Embryonic facial prominence (tissue), 1 donor: ENCODE results near the gene MILR1.

Source experiments
- DNase-seq: peaks from one replicate; pipeline ENCODE4 v3.0.0-alpha.2; 2016; ENCODE audit errors: extremely low spot score

Gene MILR1

GRCh38 chr17:64502809-64503208, 53.9 kb downstream of the MILR1 start:
- no peak for DNase-seq

DNA sequence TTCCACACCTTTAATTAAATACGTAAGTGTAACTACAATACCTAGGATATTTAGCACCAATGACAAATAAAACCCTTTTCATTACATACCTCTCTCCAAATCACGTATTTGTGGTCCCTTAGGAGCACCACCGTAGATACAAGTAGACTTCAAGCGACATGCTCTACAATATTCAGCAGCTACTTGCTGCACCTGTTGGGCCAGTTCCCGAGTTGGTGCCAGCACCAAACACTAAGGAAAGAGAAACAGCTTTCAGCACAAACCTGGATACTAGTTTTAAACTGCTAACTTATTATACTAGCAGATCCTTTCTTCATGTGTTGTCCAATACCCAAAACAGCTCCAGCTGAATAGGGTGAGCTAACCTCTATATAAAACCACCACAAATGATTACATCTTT, 54.4 kb downstream of the MILR1 start:
- DNase-seq, result no peak

- DNase-seq, result no peak
Observed at GRCh38 chr17:64503821-64504768, 55.2 kb downstream of the MILR1 start.

- no peak for DNase-seq
Observed at GRCh38 chr17:64504769-64505339, 55.9 kb downstream of the MILR1 start.

DNA sequence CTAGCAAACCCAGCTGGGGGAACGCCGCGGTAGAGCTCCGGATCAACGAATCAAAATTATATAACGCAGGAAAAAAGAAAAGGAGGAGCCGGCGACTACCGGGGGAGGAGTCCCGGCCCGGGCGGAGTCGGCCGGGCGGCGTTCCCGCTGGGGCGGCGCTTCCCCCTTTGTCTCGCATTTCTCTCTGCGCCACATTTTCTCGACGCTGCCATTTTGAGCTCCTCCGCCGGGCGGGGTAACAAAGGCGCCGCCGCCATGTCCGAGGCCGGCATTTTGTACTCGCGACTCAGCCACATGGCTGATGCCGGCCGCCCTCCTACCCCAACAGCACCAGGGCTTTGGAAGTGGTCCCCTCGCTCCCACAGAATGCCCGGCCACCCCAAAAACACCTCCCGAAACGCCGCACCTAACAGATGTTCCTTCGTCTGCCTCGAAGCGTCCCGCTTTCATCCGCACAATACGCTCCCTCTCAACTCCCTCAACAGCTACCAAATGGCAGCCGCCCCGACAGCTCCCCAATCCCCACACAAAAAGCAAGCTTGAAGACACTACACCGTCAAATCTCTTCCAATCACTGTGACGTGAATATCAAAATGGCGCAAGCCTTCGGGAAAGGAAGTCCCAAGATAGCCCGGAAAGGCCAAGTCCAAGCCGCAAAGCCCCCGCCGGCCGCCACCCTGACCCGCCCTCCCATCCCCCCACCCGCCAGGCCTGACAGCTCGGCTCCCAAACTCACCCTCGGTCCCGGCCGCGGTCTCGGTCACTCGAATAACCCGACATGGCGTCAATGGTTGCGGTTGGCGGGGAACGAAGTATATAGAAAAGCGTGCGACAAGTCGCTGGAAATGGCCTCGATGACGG, 56.7 kb downstream of the MILR1 start:
- DNase-seq, result peak; percentile 92

DNA sequence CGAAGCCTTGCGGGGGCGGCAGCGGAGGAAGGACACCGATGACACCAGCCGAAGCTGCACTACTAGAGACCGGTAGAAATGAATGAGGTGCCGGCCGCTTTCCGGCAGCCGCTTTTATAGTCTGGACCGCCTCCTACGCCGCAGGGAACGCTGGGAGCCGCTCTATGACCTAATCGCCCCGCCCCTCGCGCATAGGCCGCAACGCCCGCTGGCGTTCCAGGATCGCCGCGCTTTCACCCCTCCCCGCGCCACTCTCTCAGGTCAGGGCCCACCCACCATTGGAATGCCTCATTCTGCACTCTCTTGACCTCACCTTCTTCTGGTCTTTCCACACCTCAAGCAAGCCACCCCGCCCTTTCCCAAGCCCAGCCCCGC, 57.3 kb downstream of the MILR1 start, which contains the start of gene DDX5:
Gene DDX5, minus strand, starts transcription at position 89 of the 375 bp plus-strand sequence. CDS start 170 bp downstream, outside the sequence.
- DNase-seq, result peak; percentile 96

GRCh38 chr17:64506576-64507412, 57.9 kb downstream of the MILR1 start, which contains the start of gene CEP95:
Gene CEP95, plus strand, starts transcription at chr17:64506977. Its CDS starts 121 bp downstream, at chr17:64507098.
- DNase-seq, result peak; percentile 97

DNA sequence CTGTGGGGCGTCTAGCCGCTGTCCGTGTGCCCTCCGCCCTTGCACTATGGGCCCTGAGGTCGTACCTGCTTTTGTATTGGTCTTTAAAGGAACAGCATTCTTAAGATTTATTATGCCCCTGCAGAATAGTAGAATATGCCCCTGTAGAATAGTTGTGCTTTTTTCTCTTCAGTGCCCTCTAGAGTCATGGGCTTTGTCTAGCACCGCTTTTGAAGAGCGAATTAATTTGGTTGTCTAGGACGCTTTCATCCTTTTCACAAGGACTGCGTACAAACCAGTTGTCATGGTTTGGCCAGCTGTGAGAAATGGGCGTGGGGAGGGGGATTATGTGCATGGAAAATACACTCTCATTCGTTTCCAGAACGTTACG, 58.5 kb downstream of the MILR1 start:
- peak; percentile 86 for DNase-seq

DNA sequence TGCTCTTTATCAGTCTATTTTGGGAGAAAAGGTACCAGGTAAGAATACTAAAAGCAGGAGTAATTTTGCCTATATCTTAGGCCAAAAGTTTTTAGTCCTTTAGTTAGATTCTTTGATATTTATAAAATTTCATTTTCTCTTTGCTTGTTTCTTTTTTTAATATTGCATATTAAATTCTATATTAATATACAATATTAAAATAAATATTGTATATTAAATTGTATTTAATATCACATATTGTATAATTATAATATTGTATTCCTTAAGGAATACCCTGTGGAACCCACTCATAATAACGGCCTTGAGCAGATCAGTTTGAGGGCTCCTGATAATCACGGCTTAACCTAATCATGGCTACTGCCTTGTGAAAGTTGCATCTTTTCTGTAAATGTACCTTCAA, 59.8 kb downstream of the MILR1 start:
- no peak for DNase-seq

DNA sequence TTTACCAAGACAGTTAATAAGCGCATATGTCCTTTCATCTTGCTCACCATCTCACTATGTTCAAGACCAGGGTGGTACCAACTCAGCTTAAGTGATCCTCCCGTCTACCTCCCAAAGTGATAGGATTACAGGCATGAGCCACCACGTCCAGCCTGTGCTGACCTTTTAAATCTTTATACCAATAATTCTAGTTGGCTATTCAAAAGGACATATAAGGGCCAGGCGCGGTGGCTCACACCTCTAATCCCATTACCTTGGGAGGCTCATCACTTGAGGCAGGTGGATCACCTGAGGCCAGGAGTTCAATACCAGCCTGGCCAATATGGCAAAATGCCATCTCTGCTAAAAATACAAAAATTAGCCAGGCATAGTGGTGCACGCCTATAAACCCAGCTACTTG, 60.3 kb downstream of the MILR1 start:
- DNase-seq, result no peak

DNA sequence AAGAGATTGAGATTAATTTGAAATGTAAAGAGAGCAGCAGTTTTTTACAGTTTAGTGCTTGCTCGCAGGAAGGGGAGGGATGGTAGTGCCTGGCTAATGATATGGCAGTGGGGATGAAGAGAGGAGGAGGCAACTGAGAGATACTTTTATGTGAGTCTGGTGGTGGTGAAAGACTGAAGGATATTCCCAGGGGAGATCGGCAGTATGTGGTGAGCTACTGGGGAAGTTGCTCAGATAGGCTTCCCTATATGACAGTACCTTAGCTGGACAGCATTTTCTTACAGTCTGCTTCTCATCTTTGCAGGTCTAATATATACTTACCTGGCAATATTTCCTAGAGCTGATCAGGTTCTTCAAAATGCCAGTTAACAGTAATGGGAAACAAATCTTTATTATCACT, 66.5 kb downstream of the MILR1 start:
- DNase-seq, result no peak

GRCh38 chr17:64515829-64516228, 66.9 kb downstream of the MILR1 start:
- no peak for DNase-seq
